HK-2 (cell line): Measurements from ENCODE around the gene CXCL9.
"Not testable (repeated sequence)": the region's sequence is repeated elsewhere in the genome, so short reads cannot be mapped to it uniquely, and the experiment has no call there.

ENCODE experiments used
- DNase-seq: peaks from one replicate; pipeline ENCODE4 v3.0.0-alpha.2; 2018; ENCODE audit not compliant: unreplicated experiment

CXCL9 gene

DNA sequence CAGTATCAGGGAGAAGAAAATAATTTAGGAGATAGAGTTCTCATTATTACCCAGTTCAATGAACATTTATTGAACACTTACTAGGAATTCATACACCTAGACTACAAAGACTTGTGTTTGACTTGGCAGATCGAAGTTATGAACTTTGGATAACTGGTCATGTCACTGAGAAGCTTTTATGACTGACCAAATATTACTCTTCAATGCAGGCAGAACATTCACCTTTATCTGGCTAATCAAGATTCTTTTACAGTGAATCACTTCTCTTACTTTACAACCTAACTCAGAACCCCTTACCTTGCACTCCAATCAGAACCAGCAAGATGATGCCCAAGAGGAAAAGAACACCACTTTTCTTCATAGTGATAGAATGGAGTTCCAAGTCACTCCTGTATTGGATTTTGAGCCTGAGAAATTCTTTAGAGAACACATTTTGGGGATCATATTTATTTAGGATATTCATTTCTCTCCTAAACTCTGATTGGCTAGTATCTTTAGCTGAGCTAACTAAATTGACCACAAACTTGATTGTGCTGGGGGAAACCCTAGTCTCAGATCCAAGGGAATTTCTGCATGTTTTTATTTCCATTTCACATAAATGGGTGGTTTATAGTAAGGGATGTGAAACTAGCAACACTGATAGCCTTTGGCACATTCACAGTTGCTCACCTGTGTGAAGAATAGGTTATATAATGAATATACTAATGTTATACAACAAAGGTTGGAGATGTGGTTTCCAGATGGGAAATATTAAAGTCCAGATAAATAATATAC is at the start of gene CXCL9:
CXCL9 (minus strand) TSS at position 421 of the 774 bp plus-strand sequence; CDS start at position 361, 60 bp downstream.
- DNase-seq, result no peak

DNA sequence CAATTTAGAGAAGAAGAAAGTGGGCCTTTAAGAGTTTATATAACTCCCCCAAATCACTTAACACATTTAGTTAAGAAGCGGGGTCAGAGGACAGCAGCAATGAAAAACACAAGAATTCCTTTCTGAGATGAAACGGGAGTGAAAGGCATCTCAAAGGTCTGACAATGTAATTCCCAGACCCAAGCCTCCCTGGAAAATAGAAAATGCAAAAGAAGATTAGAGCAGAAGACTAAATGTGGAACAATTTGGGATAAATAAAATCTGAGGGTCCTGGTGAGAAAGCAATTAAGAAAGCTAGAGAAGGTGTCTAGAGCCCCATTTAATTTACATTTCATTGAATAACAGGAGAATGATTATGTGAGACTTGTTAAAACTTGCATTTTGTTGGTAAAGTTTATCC is 48.1 kb upstream of the CXCL9 start:
- DNase-seq, result no peak

DNA sequence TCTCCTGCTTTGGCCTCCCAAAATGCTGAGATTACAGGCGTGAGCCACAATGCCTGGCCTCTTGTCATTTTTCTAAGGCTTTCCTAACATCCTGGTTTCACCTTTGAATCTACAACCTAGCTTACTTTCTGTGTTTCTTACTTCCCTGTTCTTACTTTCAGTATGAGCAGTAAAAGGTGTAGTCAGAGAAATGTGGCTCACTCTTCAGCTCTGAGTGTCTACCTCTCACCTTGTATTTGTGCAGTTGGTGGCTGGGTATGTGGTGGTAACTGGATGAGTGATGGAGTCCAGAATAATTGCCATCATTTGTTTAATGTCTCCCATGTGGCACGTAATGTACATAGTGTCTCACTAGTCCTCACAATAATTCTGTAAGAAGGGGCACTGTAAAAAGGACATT is 47.7 kb upstream of the CXCL9 start:
- no peak for DNase-seq

DNA sequence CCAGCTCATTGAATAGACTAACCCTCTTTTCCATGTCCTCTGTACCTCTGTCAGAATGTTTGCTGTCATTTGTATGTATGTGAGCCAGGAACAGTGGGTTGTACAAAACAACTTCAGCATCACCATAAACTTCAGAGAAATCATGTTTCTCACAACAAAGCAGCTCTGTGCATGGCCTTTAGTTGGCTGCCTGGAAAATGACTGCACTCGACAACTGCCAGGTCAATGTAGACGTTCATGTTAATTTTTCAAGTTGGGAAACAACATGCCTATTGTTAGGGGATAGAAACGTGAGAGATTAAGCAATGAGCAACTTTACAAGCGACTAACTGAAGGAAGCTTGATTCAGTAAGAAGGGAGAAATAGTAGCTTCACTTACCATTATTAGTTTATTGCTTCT is 46.4 kb upstream of the CXCL9 start:
- DNase-seq, result no peak

DNA sequence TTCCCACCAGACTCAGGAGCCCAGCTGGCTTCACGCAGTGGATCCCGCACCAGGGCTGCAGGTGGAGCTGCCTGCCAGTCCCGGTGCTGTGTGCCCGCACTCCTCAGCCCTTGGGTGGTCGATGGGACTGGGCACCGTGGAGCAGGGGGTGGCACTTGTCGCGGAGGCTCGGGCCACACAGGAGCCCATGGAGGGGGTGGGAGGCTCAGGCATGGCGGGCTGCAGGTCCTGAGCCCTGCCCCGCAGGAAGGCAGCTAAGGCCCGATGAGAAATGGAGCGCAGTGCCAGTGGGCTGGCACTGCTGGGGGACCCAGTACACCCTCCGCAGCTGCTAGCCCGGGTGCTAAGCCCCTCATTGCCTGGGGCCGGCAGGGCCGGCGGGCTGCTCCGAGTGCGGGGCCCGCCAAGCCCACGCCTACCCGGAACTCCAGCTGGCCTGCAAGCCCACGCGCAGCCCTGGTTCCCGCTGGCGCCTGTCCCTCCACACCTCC is 43.3 kb upstream of the CXCL9 start:
- not testable (repeated sequence) for DNase-seq

DNA sequence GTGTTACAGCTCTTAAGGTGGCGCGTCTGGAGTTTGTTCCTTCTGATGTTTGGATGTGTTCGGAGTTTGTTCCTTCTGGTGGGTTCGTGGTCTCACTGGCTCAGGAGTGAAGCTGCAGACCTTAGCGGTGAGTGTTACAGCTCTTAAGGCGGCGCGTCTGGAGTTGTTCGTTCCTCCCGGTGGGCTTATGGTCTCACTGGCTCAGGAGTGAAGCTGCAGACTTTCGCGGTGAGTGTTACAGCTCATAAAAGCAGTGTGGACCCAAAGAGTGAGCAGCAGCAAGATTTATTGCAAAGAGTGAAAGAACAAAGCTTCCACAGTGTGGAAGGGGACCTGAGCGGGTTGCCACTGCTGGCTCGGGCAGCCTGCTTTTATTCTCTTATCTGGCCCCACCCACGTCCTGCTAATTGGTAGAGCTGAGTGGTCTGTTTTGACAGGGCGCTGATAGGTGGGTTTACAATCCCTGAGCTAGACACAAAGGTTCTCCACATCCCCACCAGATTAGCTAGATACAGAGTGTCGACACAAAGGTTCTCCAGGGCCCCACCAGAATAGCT is 42.6 kb upstream of the CXCL9 start:
- not testable (repeated sequence) for DNase-seq

DNA sequence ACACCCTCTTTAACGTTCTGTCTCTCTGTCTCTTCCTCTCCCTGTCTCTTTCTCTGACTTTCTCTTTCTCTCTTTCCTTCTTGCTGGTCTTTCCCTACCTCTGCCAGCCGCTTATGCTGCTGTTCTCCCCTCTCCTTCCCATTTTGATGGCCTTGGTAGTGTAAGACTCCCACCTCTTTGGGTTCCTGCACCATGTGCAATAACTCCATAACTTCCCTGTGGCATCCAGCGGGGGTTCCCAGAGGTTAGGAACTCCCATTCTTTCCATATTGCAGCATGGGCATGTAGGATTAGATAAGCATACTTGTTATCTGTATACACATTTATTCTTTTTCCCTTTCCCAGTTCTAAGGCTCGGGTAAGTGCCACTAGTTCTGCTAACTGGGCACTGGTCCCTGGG is 37.4 kb upstream of the CXCL9 start:
- not testable (repeated sequence) for DNase-seq

DNA sequence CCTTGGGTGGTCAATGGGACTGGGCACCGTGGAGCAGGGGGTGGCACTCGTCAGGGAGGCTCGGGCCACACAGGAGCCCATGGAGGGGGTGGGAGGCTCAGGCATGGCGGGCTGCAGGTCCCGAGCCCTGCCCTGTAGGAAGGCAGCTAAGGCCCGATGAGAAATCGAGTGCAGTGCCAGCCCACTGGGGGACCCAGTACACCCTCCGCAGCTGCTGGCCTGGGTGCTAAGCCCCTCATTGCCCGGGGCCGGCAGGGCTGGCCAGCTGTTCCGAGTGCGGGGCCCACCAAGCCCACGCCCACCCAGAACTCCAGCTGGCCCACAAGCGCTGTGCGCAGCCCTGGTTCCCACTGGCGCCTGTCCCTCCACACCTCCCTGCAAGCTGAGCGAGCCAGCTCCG is 36.0 kb upstream of the CXCL9 start:
- not testable (repeated sequence) for DNase-seq

DNA sequence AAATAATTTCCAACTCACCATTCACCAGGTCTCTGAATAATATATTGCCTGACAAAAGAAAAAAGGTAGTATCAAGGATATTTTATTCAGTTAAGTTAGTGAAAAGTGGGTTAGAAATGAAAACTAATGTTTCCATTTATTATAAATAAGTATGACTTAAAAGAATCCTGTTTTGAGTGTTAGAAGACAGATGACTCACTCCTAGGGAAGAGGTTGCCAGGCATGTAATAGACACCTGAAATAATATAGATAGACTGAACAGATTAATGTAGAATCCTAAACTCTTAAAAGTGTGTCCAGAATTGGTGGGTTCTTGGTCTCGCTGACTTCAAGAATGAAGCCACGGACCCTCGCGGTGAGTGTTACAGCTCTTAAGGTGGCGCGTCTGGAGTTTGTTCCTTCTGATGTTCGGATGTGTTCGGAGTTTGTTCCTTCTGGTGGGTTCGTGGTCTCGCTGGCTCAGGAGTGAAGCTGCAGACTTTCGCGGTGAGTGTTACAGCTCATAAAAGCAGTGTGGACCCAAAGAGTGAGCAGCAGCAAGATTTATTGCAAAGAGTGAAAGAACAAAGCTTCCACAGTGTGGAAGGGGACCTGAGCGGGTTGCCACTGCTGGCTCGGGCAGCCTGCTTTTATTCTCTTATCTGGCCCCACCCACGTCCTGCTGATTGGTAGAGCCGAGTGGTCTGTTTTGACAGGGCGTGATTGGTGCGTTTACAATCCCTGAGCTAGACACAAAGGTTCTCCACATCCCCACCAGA is 35.1 kb upstream of the CXCL9 start:
- not testable (repeated sequence) for DNase-seq

DNA sequence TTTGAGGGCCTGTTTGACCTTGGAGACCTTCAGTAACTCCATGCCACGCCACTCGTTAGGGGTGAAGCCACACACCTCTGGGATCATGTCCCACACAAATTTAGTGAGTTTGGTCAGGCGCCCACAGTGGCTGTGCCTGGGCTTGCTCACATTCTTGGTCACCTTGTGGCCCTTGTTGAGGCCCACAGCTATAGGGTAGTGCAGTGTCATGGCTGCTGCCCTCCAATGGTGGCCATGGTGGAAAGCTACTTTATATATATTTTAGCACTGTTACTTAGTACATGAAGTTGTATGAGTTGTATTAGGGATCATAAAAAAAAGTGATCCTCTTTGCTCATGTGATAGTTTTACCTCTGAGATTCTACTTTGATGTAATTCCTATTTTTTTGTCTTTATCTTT is 29.5 kb upstream of the CXCL9 start:
- no peak for DNase-seq

DNA sequence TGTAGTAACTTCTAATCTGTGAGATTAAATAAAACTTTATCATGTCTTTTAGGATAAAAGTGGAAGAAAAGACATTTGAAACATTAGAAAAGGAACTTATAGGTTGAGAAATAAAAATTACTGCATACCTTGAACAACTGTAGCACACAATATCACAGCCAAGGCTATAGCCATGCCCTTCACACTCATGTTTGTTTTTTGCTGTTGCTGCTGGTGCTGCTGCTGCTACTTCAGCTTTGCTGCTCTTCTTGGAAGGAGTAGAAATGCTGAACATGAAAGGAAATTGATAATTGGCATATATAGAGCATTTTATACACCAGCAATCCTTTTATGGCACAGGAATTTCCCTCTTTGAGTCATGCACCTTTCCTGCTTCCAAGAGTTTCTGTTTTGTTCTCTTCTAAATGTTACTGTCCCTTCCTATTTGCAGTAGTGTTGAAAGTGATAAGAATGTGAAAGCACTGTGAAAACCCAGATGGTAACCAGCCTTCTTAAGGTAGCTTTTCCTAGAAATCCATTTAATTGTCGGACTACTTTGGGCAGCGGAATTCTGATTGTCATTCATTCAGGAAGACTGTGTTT is 28.6 kb upstream of the CXCL9 start, which contains the start of gene CXCL11:
CXCL11 (minus strand) TSS at position 272 of the 582 bp plus-strand sequence; CDS start at position 189, 83 bp downstream.
- DNase-seq, result no peak

DNA sequence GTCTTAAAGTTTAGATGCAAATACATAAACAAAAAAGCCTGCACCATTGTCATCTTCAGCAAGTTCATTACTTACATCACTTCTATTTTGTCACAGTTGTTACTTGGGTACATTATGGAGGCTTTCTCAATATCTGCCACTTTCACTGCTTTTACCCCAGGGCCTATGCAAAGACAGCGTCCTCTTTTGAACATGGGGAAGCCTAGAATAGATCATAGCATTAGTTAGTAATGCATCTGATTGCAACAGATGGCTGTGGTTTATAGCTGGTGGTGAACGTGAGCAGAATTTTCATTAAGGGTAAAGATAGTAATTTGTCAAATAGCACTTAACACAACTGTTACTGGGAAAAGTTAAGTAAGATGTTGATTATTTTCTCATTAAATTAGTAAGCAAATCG is 27.8 kb upstream of the CXCL9 start:
- DNase-seq, result no peak

DNA sequence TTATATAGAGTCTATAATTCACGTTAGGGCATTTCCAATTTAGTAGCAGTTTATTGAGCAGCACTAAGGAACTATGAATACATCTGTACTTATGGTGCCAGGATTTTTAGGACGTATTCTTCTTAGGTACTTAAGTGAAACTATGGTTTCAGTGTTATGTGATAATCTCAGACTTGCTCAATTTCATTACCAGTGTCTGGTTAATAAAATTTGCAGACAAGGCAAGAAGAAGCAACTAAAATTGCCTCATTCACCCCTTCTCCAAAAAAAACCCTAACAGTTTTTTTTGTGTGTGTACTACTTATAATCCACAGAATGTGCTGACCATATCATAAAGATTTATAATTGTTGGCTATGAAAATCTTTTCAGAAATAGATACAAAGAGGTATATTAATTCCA is 22.0 kb upstream of the CXCL9 start:
- no peak for DNase-seq

DNA sequence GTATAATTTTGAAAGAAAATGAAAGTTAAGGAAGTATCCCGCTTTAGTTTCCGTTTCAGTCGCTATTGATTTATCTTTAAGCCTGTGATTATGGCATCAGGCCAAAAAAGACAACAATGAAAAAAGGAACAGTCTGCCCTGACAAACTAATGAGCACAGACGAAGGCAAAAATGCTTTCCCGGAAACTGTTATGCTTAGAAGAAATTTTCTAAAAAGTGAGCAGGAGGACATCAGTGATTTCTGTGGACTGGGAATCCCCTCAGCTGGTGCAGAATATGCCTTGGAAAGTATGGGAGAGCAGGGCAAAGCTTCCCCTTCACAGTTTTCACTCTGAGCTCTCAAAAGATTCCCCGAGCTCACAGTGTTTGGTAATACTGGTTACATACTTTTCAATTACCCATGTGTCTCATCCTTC is 21.0 kb upstream of the CXCL9 start:
- no peak for DNase-seq

DNA sequence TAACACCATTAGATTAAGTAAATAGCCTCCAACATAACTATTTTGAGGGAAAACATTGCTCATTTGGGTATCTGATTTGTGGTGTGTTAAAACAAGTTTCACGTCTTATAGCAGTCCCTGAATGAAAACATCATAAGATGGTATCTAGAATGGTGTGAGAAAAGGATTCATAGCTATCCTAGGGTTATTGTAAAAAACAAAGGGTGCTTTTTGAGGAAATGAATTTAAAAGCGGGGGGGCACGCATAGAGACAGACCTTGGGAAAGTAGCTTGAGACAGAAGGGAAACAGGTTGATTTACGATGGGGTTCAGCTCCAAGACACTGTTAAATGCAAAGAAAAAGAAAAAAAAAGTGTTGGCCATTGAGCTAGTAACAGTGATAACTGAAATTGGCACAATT is 16.8 kb upstream of the CXCL9 start:
- no peak for DNase-seq

DNA sequence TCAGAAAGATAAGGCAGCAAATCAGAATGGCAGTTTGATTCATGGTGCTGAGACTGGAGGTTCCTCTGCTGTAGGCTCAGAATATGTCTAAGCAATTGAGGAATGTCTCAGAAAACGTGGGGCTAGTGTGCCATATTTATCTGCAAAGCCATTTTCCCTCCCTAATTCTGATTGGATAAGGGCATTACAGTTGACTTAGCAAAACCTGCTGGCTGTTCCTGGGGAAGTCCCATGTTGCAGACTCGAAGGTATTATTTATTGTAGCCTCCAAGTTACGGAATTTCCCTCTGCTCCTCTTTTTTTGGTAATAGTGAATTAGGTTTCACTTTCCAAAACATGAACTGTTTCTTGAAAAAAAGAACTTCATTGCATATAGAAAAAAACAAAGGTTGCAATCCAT is 16.1 kb upstream of the CXCL9 start, which contains the start of gene CXCL10:
CXCL10 (minus strand) TSS at position 109 of the 400 bp plus-strand sequence; CDS start at position 43, 66 bp downstream.
- DNase-seq, result no peak

DNA sequence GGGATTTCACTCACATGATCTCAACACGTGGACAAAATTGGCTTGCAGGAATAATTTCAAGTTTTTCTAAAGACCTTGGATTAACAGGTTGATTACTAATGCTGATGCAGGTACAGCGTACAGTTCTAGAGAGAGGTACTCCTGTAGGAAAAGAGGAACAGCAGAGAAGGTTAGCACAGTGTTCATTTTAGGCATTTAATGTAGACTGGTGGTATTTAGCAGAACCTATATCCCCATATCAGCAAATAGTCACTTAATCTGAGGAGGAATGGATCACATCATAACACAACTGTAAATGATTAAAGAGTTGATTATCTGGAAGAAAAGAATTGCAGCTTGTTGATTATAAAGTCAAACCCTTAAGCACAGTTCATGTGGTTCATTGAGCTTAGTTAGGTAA is 15.4 kb upstream of the CXCL9 start:
- no peak for DNase-seq

DNA sequence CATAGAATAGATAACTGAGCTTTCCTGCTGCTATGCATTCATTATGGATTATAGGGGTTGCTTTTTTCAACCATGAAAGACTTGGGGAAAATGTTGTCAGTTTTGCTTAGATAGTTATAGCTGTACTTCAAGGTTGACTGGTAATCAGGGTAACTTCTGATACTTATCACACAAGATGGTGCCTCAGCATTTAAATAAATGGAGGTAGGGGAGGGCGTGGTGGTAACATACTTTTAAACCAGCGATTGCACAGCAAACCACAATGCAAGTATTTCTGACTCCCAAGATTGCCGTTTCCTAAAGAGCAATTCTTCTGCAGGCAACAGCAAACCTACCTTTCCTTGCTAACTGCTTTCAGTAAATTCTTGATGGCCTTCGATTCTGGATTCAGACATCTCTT is 14.7 kb upstream of the CXCL9 start:
- no peak for DNase-seq

DNA sequence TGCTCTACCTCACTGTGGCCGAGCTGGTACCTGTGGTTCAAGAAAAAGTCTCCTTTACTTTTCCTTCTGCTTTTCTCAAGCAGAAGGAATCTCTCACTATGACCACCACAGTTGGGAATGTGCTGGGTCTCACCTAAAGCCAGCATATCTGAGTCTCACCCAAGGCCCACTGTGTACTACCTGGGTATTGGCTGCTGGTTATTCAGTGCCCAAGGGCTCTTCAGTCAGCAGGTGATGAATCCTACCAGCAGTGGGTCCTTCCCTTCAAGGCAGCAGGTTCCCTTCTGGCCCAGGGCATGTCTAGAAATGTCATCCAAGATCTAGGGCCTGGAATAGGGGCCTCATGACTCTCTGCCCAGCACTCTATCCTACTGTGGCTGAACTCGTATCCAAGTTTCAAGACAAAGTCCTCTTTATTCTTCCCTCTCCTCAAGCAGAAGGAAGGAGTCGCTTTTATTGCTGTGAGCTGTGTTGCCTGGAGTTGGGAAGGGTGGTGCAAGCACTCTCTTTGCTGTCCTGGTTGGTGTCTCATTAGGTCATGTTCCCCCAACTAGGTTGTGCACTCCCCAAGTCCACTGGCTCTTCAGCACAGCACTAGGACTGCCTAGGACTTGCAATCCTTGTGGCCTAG is 9.9 kb upstream of the CXCL9 start:
- no peak for DNase-seq

DNA sequence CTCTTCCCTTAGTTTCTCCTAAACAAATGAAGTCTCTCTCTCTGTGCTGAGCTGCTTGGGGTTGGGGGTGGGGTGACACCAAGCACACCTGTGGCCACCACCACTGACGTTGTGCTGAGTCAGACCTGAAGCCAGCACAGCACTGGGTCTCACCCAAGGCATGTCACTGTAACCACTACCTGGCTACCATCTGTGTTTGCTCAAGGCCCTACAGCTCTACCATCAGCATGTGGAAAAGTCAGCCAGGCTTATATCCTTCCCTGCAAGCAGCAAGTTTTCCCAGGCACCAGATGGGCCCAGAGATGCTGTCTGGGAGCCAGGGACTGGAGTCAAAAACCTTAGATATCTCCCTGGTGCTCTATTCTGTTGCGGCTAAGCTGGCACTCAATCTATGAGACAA is 9.1 kb upstream of the CXCL9 start:
- no peak for DNase-seq

DNA sequence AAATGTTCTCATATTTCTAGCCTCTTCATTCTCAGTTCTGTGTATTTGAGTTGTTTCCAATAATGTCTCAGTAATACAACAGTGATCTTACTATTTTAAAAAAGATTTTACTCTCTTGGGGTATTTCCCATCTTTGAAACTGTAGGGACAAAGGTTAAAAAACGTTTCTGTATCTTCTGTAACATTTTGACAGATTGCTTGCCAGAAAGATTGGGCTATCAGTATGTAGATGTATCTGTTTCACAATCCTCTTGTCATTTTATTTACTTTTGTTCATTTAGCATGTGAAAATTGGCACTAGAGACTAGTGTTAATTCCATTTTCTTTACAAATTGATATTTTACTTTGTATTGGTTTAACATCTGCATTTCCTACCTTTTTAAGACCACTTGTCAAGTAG is 6.2 kb upstream of the CXCL9 start:
- DNase-seq, result no peak

DNA sequence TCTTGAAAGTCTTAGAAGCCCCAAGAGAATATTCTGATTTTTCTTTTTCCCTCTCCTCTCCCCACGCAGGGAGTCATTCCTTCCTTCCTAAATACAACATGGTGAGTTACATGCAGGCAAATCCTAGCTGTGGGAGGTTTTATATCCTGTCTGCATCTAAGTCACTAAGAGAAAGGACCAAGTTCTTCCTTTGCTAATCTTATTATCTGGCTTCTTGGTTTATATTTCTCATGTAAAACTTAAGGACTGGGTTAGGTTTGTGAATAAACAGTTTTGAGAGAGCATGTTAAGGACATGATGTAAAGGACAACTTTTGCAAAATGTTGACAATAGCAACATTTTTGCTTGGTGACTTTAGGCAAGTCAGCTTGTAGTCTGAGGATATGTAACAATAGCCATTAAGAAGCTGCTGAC is 5.1 kb upstream of the CXCL9 start:
- no peak for DNase-seq
